IMR-90 (cell line): ENCODE data around the gene IL1RL1.

Experiments
- BHLHE40 ChIP-seq: fragments of 150-350 bp; IDR thresholded peaks from 2 replicates; pipeline ENCODE4 v1.6.1; 2016; ENCODE audit warnings: mild to moderate bottlenecking, low read depth, low read length
- CEBPB ChIP-seq: IDR thresholded peaks from 2 replicates; pipeline ENCODE4 v1.6.1; 2012; ENCODE audit warnings: low read depth, low read length, improper control_type of control experiment
- CHD1 ChIP-seq: IDR thresholded peaks from 2 replicates; pipeline ENCODE4 v1.6.1; 2012; ENCODE audit warnings: low read depth, low read length, improper control_type of control experiment
- FOS ChIP-seq: fragments of 150-350 bp; IDR thresholded peaks from 2 replicates; pipeline ENCODE4 v1.6.1; 2016; ENCODE audit warnings: low read depth, low read length
- MXI1 ChIP-seq: IDR thresholded peaks from 2 replicates; pipeline ENCODE4 v1.6.1; 2012; ENCODE audit warnings: low read depth, mild to moderate bottlenecking, low read length, moderate library complexity, borderline replicate concordance
- POLR2A ChIP-seq: IDR thresholded peaks from 2 replicates; pipeline ENCODE4 v1.6.1; 2012; ENCODE audit warnings: mild to moderate bottlenecking, low read depth, low read length
- RAD21 ChIP-seq: IDR thresholded peaks from 2 replicates; pipeline ENCODE4 v1.6.1; 2012; ENCODE audit warnings: low read length, improper control_type of control experiment
- RCOR1 ChIP-seq: IDR thresholded peaks from 2 replicates; pipeline ENCODE4 v1.6.1; 2012; ENCODE audit warnings: mild to moderate bottlenecking, low read length, improper control_type of control experiment; ENCODE audit not compliant: insufficient replicate concordance
- RFX5 ChIP-seq: IDR thresholded peaks from 2 replicates; pipeline ENCODE4 v1.8.0; 2012; ENCODE audit warnings: low read depth, mild to moderate bottlenecking, low read length, moderate library complexity
- TF ChIP-seq, protein P1 (sequence below): conservative IDR thresholded peaks from 2 replicates; pipeline ENCODE4 v1.5.1; 2012; ENCODE audit warnings: mild to moderate bottlenecking, low read depth, low read length, improper control_type of control experiment
- TF ChIP-seq, protein P2 (sequence below): fragments of 150-350 bp; IDR thresholded peaks from 2 replicates; pipeline ENCODE4 v1.6.1; 2016; ENCODE audit warnings: low read depth, mild to moderate bottlenecking, low read length, moderate library complexity, borderline replicate concordance
- TF ChIP-seq, protein P3 (sequence below): fragments of 150-350 bp; IDR thresholded peaks from 2 replicates; pipeline ENCODE4 v1.6.1; 2017; ENCODE audit warnings: mild to moderate bottlenecking, antibody characterized with exemption, low read length, low read depth

DNA sequence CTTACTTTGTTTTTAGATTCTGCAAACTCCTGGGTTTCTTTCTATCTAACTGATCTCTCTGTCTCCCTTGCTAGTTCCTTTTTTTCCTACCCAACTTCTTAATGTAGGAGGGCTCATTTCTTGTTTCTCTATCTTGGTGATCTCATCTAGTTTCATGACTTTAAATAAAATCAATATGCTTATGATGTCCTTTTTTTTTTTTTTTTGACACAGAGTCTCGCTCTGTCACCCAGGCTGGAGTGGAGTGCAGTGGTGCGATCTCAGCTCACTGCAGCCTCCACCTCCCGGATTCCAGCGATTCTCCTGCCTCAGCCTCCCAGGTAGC lies 42.2 kb upstream of the IL1RL1 start:
- TF ChIP-seq, protein P1, sequence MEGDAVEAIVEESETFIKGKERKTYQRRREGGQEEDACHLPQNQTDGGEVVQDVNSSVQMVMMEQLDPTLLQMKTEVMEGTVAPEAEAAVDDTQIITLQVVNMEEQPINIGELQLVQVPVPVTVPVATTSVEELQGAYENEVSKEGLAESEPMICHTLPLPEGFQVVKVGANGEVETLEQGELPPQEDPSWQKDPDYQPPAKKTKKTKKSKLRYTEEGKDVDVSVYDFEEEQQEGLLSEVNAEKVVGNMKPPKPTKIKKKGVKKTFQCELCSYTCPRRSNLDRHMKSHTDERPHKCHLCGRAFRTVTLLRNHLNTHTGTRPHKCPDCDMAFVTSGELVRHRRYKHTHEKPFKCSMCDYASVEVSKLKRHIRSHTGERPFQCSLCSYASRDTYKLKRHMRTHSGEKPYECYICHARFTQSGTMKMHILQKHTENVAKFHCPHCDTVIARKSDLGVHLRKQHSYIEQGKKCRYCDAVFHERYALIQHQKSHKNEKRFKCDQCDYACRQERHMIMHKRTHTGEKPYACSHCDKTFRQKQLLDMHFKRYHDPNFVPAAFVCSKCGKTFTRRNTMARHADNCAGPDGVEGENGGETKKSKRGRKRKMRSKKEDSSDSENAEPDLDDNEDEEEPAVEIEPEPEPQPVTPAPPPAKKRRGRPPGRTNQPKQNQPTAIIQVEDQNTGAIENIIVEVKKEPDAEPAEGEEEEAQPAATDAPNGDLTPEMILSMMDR: no peak
- no peak for TF ChIP-seq POLR2A
- no peak for TF ChIP-seq CEBPB
- no peak for TF ChIP-seq BHLHE40
- TF ChIP-seq MXI1: no peak
- TF ChIP-seq, protein P2, sequence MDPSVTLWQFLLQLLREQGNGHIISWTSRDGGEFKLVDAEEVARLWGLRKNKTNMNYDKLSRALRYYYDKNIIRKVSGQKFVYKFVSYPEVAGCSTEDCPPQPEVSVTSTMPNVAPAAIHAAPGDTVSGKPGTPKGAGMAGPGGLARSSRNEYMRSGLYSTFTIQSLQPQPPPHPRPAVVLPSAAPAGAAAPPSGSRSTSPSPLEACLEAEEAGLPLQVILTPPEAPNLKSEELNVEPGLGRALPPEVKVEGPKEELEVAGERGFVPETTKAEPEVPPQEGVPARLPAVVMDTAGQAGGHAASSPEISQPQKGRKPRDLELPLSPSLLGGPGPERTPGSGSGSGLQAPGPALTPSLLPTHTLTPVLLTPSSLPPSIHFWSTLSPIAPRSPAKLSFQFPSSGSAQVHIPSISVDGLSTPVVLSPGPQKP: no peak
- no peak for TF ChIP-seq CHD1
- TF ChIP-seq FOS: no peak
- TF ChIP-seq RAD21: no peak
- no peak for TF ChIP-seq RCOR1
- TF ChIP-seq, protein P3, sequence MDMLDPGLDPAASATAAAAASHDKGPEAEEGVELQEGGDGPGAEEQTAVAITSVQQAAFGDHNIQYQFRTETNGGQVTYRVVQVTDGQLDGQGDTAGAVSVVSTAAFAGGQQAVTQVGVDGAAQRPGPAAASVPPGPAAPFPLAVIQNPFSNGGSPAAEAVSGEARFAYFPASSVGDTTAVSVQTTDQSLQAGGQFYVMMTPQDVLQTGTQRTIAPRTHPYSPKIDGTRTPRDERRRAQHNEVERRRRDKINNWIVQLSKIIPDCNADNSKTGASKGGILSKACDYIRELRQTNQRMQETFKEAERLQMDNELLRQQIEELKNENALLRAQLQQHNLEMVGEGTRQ: no peak
- no peak for TF ChIP-seq RFX5
